Germinal center (tissue), 1 donor: Measurements from ENCODE around the gene ANTXRL.
"Not testable (repeated sequence)": the region's sequence is repeated elsewhere in the genome, so short reads cannot be mapped to it uniquely, and the experiment has no call there.

Experiments used
- DNase-seq: peaks from one replicate; pipeline ENCODE4 v3.0.0; 2012; ENCODE audit warnings: mixed read lengths, low spot score

Gene ANTXRL

GRCh38 chr10:46254467-46254866 lies 32.3 kb upstream of the ANTXRL start:
- DNase-seq: no peak

DNA sequence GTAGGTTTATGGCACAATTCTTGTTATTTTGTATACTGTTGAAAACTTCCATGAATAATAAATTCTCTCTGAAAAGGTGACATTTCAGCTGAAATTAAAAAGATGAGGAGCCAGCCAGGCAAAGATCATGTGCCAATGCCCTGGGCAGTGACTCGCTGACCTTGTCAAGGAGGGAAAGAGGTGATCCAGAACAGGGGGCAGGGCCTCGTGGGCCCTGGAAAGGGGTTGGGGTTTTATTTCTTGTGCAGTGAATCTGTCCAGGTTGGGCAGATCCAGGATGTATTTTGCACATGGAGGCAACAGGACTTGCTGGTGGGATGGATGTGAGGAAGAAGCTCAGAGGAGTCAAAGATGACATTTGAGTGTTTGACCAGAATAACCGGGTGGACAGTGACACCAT lies 31.6 kb upstream of the ANTXRL start:
- not testable (repeated sequence) for DNase-seq

DNA sequence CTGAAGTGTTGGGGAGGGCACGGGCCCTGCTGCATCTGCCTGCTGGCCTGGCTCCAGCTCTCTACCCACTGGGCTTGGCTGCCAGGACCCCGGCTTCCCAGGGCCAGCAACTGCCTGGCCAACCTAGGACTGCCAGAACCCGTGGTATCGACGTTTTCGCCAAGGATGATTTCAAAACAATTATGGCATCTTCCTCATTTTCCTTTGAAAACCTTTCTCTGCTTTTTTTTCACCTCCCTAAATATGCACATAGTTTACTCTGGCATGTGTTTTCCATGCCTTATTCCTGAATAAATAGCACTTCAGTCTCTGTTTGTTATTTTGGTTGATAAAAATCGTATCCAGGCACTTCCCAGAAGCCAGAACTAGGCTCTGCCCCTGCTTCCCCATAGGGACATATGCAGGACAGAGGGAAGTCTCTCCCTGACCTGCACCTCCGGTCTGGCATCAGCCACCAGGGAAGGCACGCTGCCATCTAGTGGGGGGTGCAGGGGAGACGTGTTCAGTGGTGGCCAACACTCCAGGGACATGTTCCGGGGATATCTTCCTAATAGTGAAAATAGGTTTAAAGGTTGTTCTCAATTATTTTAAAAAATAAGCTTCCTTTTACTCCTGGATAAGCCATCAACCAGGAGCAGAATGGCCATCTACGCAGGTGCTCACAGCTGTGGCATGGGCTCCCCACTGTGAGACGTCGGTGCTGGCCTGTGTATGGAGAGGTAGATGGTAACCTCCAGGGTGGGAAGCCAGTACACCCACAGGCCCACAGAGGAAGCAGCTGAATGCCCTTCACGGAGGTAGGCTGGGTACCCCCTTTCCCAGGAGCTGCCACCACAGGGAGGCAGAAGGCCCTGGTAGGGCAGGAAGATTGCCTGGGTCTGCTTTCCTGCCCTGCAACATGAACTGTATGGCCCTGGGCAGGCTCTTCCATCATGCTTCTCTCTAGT lies 30.7 kb upstream of the ANTXRL start:
- DNase-seq: peak; percentile 36

- no peak for DNase-seq
These were observed 29.7 kb upstream of the ANTXRL start for GRCh38 chr10:46257099-46257498.

DNA sequence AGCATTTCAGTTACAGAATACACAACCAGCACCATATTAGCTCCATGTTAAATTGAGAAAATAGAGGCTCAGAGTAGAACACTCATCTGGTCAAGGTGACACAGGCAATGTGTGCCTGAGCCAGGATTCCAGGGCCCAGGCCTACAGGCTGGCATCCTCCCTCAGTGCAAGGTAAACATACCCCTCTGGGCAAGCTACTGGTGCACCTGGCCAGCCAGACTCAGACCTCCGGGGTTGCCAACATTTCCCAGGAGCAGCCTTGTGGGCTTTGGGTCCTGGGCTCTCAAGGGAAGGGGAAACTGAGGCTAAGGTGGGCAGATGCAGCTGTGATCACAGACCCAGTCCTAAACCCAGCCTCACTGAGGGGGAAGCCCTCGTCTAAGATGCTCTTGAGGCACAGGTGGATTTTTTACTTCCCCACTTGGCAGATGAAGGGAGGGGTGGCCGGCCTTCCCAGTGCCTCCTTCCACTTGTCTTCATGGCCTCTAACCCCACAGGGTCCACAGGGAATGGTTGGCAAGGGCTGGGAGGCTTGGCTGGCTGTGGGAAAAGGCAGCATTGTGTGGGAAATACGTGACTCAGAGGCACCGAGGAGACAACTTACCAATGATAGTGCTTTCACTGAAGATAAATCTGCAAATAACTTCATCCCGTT lies 23.8 kb upstream of the ANTXRL start:
- DNase-seq: not testable (repeated sequence)

DNA sequence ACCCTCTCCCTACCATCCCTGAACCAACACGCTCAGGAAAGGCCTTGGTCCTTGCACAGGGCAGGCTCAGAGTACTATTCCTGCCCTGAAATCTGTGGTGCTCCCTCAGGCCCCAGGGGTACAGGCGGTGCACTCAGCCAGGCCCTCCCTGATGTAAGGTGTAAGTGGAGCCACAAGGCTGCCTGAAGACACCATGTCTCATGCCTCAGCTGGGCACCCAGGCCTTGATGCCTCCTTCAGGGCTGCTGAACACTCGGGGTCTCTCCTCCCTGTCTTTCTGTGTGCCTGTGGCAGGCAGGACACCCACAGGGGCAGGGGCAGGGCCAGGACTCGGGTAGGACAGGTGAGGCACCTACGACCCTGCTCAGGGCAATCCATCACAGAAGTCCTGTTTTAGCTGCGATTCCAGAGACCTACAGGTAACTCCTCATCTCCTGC lies 22.9 kb upstream of the ANTXRL start:
- DNase-seq: no peak

- no peak for DNase-seq
These were observed 22.5 kb upstream of the ANTXRL start for GRCh38 chr10:46264336-46264735.

- no peak for DNase-seq
These were observed 21.9 kb upstream of the ANTXRL start for GRCh38 chr10:46264737-46265368.

GRCh38 chr10:46265566-46266305 lies 21.1 kb upstream of the ANTXRL start:
- DNase-seq: not testable (repeated sequence)

DNA sequence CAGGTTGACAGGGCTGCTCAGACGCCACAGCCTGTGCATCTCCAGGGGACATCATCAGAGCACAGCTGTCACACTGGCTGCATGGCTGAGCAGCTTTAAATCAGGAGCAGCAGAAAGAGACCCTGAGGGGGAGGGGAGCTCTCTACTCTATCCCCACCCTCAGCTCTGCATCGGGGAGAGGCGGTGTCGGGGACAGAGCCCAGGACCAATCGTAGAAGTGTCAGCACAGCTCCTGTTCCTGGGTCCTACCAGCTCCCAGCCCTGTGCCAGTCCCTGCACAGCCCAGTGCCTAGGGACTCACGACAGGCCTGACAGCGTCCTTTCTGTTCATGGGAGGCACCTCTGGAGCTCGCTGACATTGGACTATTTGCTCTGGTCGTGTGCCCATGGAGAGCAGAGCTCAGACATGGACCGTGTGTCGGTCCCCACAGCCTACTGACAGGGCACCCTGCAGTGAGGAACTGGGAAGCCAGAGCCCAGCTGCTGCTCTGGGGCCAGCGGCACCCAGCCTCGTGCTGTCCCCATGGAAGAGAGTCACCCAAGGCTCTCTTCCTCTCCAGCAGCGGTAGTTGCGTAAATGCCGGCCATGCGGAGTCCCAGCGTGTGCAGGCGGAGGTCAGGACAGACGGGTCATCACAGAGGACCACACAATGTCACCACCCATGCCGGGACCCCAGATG lies 20.4 kb upstream of the ANTXRL start:
- DNase-seq: no peak

GRCh38 chr10:46267132-46267985 lies 19.4 kb upstream of the ANTXRL start:
- no peak for DNase-seq

DNA sequence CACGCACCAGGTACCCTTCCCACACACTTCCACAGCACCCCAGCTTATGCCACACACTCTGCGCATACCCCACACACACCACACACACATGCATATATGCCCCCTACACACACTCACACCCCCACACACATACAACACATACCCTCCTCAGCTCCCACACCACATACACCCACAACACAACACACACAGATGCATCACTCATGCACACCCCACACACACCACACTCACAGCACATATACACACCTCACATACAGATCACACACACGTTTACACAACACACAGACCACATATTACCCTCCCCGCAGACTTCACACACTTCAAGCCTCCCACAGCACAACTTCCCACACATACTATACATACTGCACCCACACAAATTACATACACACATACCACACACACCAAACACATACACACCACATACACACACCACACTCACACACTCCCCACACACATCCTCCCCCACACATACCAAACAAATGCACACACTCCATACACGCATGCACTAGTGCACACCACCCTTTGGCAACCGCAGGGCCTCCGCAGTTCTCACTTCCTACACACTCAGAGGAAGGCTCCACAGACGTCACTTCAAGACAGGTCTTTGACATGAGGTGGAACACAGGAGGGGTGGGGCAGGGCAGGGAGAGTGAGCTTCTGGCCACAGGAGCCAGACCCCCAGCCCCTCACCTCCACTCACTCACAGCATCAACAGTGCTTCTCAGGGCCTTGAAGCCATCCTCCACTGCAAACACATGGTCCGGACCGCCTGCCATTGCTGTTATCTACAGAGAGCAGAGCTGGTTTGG lies 18.5 kb upstream of the ANTXRL start:
- no peak for DNase-seq

DNA sequence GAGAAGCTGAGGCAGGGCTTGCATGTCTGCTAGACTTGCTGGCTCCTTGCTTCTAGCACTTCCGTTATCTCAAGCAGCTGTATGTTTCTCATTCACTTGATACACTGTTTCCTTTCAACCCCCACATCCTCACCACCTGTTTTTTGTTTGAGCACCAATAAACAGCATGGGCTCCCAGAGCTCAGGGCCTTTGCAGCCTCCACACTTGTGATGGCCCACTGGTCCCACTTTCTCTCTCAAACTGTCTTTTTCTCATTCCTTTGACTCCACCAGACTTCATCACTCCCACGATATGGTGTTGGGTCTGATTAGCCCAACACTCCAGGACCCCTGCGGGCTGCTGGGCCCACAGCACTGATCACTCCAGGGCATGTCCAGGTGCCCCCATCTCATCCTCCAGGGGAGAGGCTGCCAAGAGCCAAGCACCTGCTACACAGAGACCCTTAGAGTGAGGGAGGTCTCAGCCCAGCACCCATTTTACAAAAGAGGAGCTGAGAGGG lies 17.2 kb upstream of the ANTXRL start:
- not testable (repeated sequence) for DNase-seq

GRCh38 chr10:46270086-46270811 lies 16.5 kb upstream of the ANTXRL start:
- no peak for DNase-seq

DNA sequence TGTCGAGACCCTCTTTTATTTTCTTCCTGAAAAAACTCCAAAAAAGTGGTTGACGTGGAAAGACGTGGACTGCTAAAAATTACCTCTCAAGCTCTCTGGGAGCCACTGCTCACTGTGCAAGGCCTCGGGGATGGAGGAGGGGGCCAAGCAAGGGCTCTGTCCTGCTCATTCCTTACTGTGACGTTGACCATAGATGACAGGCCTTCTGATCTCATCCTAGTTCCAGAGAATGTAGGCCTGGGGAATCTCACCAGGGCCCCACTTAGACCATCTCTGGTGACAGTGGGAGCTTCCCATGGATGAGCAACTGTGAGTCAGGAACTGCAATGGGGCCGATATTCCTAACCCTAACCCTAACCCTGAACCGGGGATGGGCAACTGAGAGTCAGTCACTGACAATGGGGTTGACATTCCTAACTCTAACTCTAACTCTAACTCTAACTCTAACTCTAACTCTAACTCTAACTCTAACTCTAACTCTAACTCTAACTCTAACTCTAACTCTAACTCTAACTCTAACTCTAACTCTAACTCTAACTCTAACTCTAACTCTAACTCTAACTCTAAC lies 15.8 kb upstream of the ANTXRL start:
- DNase-seq: not testable (repeated sequence)

GRCh38 chr10:46271795-46272499 lies 14.8 kb upstream of the ANTXRL start:
- DNase-seq: not testable (repeated sequence)

DNA sequence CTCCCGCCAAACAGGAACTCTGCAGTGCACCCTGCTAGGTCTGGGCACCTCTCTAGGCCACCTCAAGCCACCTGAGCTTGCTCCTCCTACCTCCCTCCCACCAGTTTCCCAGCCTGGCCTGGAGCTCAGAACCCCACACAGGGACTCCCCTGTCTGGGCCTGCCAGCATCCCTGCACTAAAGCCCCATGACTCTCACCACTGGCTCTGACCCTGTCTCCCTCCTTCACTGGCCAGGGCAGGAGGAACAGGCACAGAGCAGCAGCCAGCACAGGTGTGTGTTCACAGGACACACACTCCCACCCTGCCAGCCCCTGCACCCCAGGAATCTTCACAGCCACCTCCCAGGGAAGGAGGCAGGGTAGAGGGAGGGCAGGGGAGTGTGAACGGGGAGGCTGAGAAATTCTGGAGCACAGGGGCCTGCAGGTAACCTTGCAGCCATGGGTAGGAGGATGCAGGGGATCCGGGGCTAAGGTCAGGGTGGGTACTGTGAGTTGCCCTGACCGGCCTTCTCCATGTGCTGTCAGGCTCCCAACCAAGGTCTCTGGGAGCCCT lies 13.9 kb upstream of the ANTXRL start:
- DNase-seq: no peak
